ENCODE measurements around the gene UROC1. TPM values are rescaled to one million over a fixed set of nuclear protein-coding genes. Genes with fewer than 3 reads are reported as not detected.

The UROC1 gene
- total and polyA plus RNA-seq, 2 experiments from 2014 or later, result not detected

GRCh38 chr3:126448893-126449180 is 68.7 kb downstream of the UROC1 start:
- DNase-seq (ENCODE audit: low spot score), result no peak
- Histone ChIP-seq H3K4me3 (no peak overlapping the region), H3K36me3 (ENCODE audit: insufficient read depth) (no peaks in the 10 kb centered on the region), H3K27ac (ENCODE audit: low read depth) (no peak overlapping the region), H3K4me1 (ENCODE audit: insufficient read depth) (peaks cover 7% of the 10 kb centered on the region; the same call in 1 of the 2 replicates), H3K27me3 (ENCODE audit: insufficient read depth) (no peaks in the 10 kb centered on the region), H3K9me2 (ENCODE audit: insufficient read depth) (no peaks in the 10 kb centered on the region), H2AFZ (no peak overlapping the region), H3K4me2 (no peak overlapping the region), H3F3A (replicated peaks; ENCODE audit: low read depth) (no peaks in the 10 kb centered on the region), H4K20me1 (replicated peaks; ENCODE audit: insufficient read depth) (no peaks in the 10 kb centered on the region; the same call in 1 of the 2 replicates), H3K79me2 (replicated peaks; ENCODE audit: insufficient read depth) (peaks cover 5% of the 10 kb centered on the region)
- Mint-ChIP-seq H3K27ac (no peak overlapping the region), H3K9me3 (no peaks in the 10 kb centered on the region), H3K36me3 (ENCODE audit: low read depth) (peaks cover 22% of the 10 kb centered on the region), H3K4me3 (no peak overlapping the region), H3K4me1 (peaks cover 16% of the 10 kb centered on the region), H3K27me3 (ENCODE audit: insufficient read depth, low read depth, poor library complexity) (no peaks in the 10 kb centered on the region)
- TF ChIP-seq CTCF (conservative IDR thresholded peaks at IDR 0.05; ENCODE audit: low read depth in 2 of 2) (no peak), EZH2 (IDR thresholded peaks at IDR 0.05; ENCODE audit: low read depth, unreplicated experiment) (no peak), POLR2AphosphoS5 (IDR thresholded peaks at IDR 0.05; ENCODE audit: low read depth) (no peak), CREB1 (CRISPR knock-in tag; IDR thresholded peaks at IDR 0.05; ENCODE audit: low read depth) (no peak), STAT1 (IDR thresholded peaks at IDR 0.05; ENCODE audit: unreplicated experiment) (no peak), NANOG (IDR thresholded peaks at IDR 0.05; ENCODE audit: borderline replicate concordance) (no peak)
- TF ChIP-seq, protein P1, sequence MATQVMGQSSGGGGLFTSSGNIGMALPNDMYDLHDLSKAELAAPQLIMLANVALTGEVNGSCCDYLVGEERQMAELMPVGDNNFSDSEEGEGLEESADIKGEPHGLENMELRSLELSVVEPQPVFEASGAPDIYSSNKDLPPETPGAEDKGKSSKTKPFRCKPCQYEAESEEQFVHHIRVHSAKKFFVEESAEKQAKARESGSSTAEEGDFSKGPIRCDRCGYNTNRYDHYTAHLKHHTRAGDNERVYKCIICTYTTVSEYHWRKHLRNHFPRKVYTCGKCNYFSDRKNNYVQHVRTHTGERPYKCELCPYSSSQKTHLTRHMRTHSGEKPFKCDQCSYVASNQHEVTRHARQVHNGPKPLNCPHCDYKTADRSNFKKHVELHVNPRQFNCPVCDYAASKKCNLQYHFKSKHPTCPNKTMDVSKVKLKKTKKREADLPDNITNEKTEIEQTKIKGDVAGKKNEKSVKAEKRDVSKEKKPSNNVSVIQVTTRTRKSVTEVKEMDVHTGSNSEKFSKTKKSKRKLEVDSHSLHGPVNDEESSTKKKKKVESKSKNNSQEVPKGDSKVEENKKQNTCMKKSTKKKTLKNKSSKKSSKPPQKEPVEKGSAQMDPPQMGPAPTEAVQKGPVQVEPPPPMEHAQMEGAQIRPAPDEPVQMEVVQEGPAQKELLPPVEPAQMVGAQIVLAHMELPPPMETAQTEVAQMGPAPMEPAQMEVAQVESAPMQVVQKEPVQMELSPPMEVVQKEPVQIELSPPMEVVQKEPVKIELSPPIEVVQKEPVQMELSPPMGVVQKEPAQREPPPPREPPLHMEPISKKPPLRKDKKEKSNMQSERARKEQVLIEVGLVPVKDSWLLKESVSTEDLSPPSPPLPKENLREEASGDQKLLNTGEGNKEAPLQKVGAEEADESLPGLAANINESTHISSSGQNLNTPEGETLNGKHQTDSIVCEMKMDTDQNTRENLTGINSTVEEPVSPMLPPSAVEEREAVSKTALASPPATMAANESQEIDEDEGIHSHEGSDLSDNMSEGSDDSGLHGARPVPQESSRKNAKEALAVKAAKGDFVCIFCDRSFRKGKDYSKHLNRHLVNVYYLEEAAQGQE (IDR thresholded peaks at IDR 0.05; ENCODE audit: unreplicated experiment), result no peak
- ATAC-seq, result no peak

- Mint-ChIP-seq H3K36me3 (ENCODE audit: low read depth) (peaks cover 22% of the 10 kb centered on the region), H3K27me3 (ENCODE audit: insufficient read depth, low read depth, poor library complexity) (no peaks in the 10 kb centered on the region), H3K9me3 (no peaks in the 10 kb centered on the region), H3K27ac (no peak overlapping the region), H3K4me3 (no peak overlapping the region), H3K4me1 (peaks cover 16% of the 10 kb centered on the region)
- no peak overlapping the region for H2AFZ ChIP-seq
- H3K9me2 ChIP-seq (ENCODE audit: insufficient read depth), result no peaks in the 10 kb centered on the region
- H3K4me1 ChIP-seq (ENCODE audit: insufficient read depth), result peaks cover 7% of the 10 kb centered on the region; the same call in 1 of the 2 replicates
- H3K4me3 ChIP-seq, result no peak overlapping the region
- H3K27ac ChIP-seq (ENCODE audit: low read depth), result no peak overlapping the region
- ATAC-seq (no peak), DNase-seq (ENCODE audit: low spot score) (no peak)
- H3K27me3 ChIP-seq (ENCODE audit: insufficient read depth), result no peaks in the 10 kb centered on the region
- no peaks in the 10 kb centered on the region for H3K36me3 ChIP-seq (ENCODE audit: insufficient read depth)
- H4K20me1 ChIP-seq (replicated peaks; ENCODE audit: insufficient read depth), result no peaks in the 10 kb centered on the region; the same call in 1 of the 2 replicates
- peaks cover under 1% of the 10 kb centered on the region; the same call in 1 of the 2 replicates for H3K79me2 ChIP-seq (replicated peaks; ENCODE audit: insufficient read depth)
- H3K4me2 ChIP-seq, result no peak overlapping the region
- no peaks in the 10 kb centered on the region for H3F3A ChIP-seq (replicated peaks; ENCODE audit: low read depth)
- TF ChIP-seq JUNB (IDR thresholded peaks at IDR 0.05; ENCODE audit: unreplicated experiment) (no peak), NANOG (IDR thresholded peaks at IDR 0.05; ENCODE audit: borderline replicate concordance) (no peak), ZNF331 (CRISPR knock-in tag; IDR thresholded peaks at IDR 0.05; ENCODE audit: low read depth) (no peak), CREB1 (CRISPR knock-in tag; IDR thresholded peaks at IDR 0.05; ENCODE audit: low read depth) (no peak)
- TF ChIP-seq, protein P2, sequence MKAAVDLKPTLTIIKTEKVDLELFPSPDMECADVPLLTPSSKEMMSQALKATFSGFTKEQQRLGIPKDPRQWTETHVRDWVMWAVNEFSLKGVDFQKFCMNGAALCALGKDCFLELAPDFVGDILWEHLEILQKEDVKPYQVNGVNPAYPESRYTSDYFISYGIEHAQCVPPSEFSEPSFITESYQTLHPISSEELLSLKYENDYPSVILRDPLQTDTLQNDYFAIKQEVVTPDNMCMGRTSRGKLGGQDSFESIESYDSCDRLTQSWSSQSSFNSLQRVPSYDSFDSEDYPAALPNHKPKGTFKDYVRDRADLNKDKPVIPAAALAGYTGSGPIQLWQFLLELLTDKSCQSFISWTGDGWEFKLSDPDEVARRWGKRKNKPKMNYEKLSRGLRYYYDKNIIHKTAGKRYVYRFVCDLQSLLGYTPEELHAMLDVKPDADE (IDR thresholded peaks at IDR 0.05), result no peak
Observed at GRCh38 chr3:126448136-126448892, 69.3 kb downstream of the UROC1 start.
